A549 (cell line): ENCODE measurements around the gene MYADML2. TPM values are rescaled to one million over a fixed set of nuclear protein-coding genes. Genes with fewer than 3 reads are reported as not detected.

Source experiments
- ATAC-seq, 2 experiments: fragments of 200-7000 bp in 1 of 2; fragments of >200 bp in 1 of 2; cut with Nextera tagmentation in 1 of 2; cut with Tn5 transposase in 1 of 2; 3 replicates each; pipeline versions ENCODE4 v1.8.0 to v1.9.1; 2018 to 2020; ENCODE audit warnings: mild to moderate bottlenecking in 1 of 2, moderate library complexity in 1 of 2
- CTCF ChIA-PET: fragments of 300-600 bp; sonication (Branson Sonifier 250); formaldehyde crosslinking; extraction: SDS; loops from one replicate; lab custom pipeline; 2021; ENCODE audit warnings: antibody characterized with exemption, inconsistent platforms; lab: Yijun Ruan, JAX
- POLR2A ChIA-PET: fragments of 350-600 bp; formaldehyde crosslinking; extraction: SDS; loops from one replicate; lab custom pipeline; 2021; ENCODE audit warnings: antibody characterized with exemption, inconsistent platforms; lab: Yijun Ruan, JAX
- DNase-seq, 2 experiments: peaks; one replicate each; pipeline versions ENCODE4 v3.0.0 to v3.0.0-alpha.2; 2011 to 2016; ENCODE audit warnings: low read depth in 1 of 2, low spot score in 1 of 2
- FAIRE-seq: peaks from 2 replicates; lab custom pipeline; 2011; peaks lifted over from hg19 to GRCh38; lab: Jason Lieb, UNC
- H3K27ac ChIP-seq, 2 experiments: fragments of >200 bp; sonication (Bioruptor Twin); formaldehyde crosslinking; 3 replicates each; pipeline ENCODE4 v1.5.1; 2016 to 2017
- H3K4me1 ChIP-seq: fragments of >200 bp; sonication (Bioruptor Twin); formaldehyde crosslinking; 3 replicates; pipeline ENCODE4 v1.6.1; 2016
- H3K4me2 ChIP-seq: fragments of >200 bp; sonication (Bioruptor Twin); formaldehyde crosslinking; 3 replicates; pipeline ENCODE4 v1.6.1; 2016
- H3K4me3 ChIP-seq: fragments of >200 bp; sonication (Bioruptor Twin); formaldehyde crosslinking; 3 replicates; pipeline ENCODE4 v1.5.1; 2016
- H3K9me3 ChIP-seq: fragments of >200 bp; sonication (Bioruptor Twin); formaldehyde crosslinking; 3 replicates; pipeline ENCODE4 v1.6.1; 2016
- ATOH8 ChIP-seq: fragments of 250-450 bp; sonication (Bioruptor Pico); IDR thresholded peaks from 2 replicates; pipeline ENCODE4 v1.5.0; 2020; ENCODE audit warnings: low read depth, mild to moderate bottlenecking, moderate library complexity
- CBX2 ChIP-seq: fragments of 200-600 bp; sonication (generic); IDR thresholded peaks from 2 replicates; pipeline ENCODE4 v1.6.1; 2016; ENCODE audit warnings: low read depth, mild to moderate bottlenecking, borderline replicate concordance
- CBX8 ChIP-seq: fragments of 200-600 bp; sonication (generic); IDR thresholded peaks from 2 replicates; pipeline ENCODE4 v1.6.1; 2016
- CTCF ChIP-seq: fragments of >200 bp; sonication (Bioruptor Twin); formaldehyde crosslinking; IDR thresholded peaks from 3 replicates; pipeline ENCODE4 v1.5.1; 2016
- EHF ChIP-seq: fragments of 250-450 bp; sonication (Bioruptor Pico); IDR thresholded peaks from 2 replicates; pipeline ENCODE4 v1.5.0; 2020; ENCODE audit warnings: mild to moderate bottlenecking
- FOXS1 ChIP-seq: fragments of 250-450 bp; sonication (Bioruptor Pico); IDR thresholded peaks from 2 replicates; pipeline ENCODE4 v1.5.0; 2020; ENCODE audit warnings: mild to moderate bottlenecking, moderate library complexity
- GATA3 ChIP-seq: IDR thresholded peaks from 2 replicates; pipeline ENCODE4 v1.6.1; 2012; ENCODE audit warnings: borderline replicate concordance
- HDAC2 ChIP-seq: fragments of 200-600 bp; sonication (generic); IDR thresholded peaks from 2 replicates; pipeline ENCODE4 v1.6.1; 2016
- HEYL ChIP-seq: fragments of 250-450 bp; sonication (Bioruptor Pico); IDR thresholded peaks from 2 replicates; pipeline ENCODE4 v1.8.0; 2021; ENCODE audit warnings: mild to moderate bottlenecking, moderate library complexity
- HOXA7 ChIP-seq: fragments of 250-450 bp; sonication (Bioruptor Pico); IDR thresholded peaks from 2 replicates; pipeline ENCODE4 v1.5.0; 2020; ENCODE audit warnings: mild to moderate bottlenecking, moderate library complexity
- JUNB ChIP-seq: fragments of >200 bp; sonication (Bioruptor Twin); formaldehyde crosslinking; IDR thresholded peaks from 2 replicates; pipeline ENCODE4 v1.6.1; 2016
- NFE2L2 ChIP-seq: fragments of 150-350 bp; conservative IDR thresholded peaks from 2 replicates; pipeline ENCODE4 v1.6.1; 2014; ENCODE audit warnings: low read length
- PBX3 ChIP-seq: IDR thresholded peaks from 2 replicates; pipeline ENCODE4 v1.6.1; 2012
- RAD21 ChIP-seq, 2 experiments: fragments of >200 bp in 1 of 2; sonication (Bioruptor Twin) in 1 of 2; formaldehyde crosslinking in 1 of 2; IDR thresholded peaks in 1 of 2; conservative IDR thresholded peaks in 1 of 2; 2 replicates in 1 of 2; 3 replicates in 1 of 2; pipeline ENCODE4 v1.6.1; 2012 to 2018; ENCODE audit warnings: inconsistent platforms in 1 of 2
- RFX5 ChIP-seq: fragments of 450-650 bp; IDR thresholded peaks from 2 replicates; pipeline ENCODE4 v1.7.1; 2014; ENCODE audit warnings: antibody characterized with exemption, mild to moderate bottlenecking, moderate library complexity
- TFCP2L1 ChIP-seq: fragments of 250-450 bp; sonication (Bioruptor Pico); IDR thresholded peaks from 2 replicates; pipeline ENCODE4 v1.5.0; 2021; ENCODE audit warnings: mild to moderate bottlenecking
- USF2 ChIP-seq: fragments of 450-650 bp; IDR thresholded peaks from 2 replicates; pipeline ENCODE4 v1.6.1; 2014; ENCODE audit warnings: antibody characterized with exemption
- ZC3H11A ChIP-seq: fragments of 450-650 bp; IDR thresholded peaks from 2 replicates; pipeline ENCODE4 v1.6.1; 2014; ENCODE audit warnings: antibody characterized with exemption, mild to moderate bottlenecking
- WGBS: methylation state at CpG from one replicate; pipeline ENCODE4 v1.1.6; 2017; ENCODE audit errors: missing lambda C conversion rate; 5-methylcytosine and 5-hydroxymethylcytosine counted together
- polyA plus RNA-seq, 4 experiments: library from polyadenylated mRNA; depleted of rRNA in 3 of 4; stranded (reverse); fragments of >200 nt; fragmentation: RNase III in 1 of 4; extraction: RNeasy Plus Mini Kit Qiagen cat#74134 plus additional on column Dnase treatment in 1 of 4; gene quantifications; 2 replicates in 3 of 4; 3 replicates in 1 of 4; pipeline ENCODE4 v1.2.3, GENCODE V29; 2011 to 2017

The MYADML2 gene
- polyA plus RNA-seq, 2 of the 4 experiments (the other 2 are of a cell fraction), result not detected

GRCh38 chr17:81942167-81942553, 4.9 kb downstream of the MYADML2 start:
- FAIRE-seq (no peak), ATAC-seq (no peak), DNase-seq (no peak)
- WGBS, result 61% methylated on average over 12 of the region's 12 CpGs
- no peak overlapping the region for H3K4me2 ChIP-seq
- POLR2A ChIA-PET, result no interaction called here
- CTCF ChIA-PET, result interaction anchor here (0.6 to 17.3 kb wide), 10 partner anchors 8 to 433 kb away, joined by 3 to 170 read pairs (median 4); partner anchors contain the start of genes CENPX, LRRC45, MAFG and NOTUM
- H3K9me3 ChIP-seq, result no peaks in the 10 kb centered on the region
- H3K27ac ChIP-seq, result no peak overlapping the region
- TF ChIP-seq USF2 (no peak), RFX5 (no peak)
- H3K4me1 ChIP-seq, result peaks cover 4% of the 10 kb centered on the region; the same call in 2 of the 3 replicates
- no peak overlapping the region for H3K4me3 ChIP-seq

GRCh38 chr17:81941484-81942166, 5.4 kb downstream of the MYADML2 start:
- POLR2A ChIA-PET, result no interaction called here
- Histone ChIP-seq H3K4me3 (no peak overlapping the region), H3K9me3 (no peaks in the 10 kb centered on the region), H3K4me2 (no peak overlapping the region), H3K4me1 (peaks cover 5% of the 10 kb centered on the region; the same call in 2 of the 3 replicates), H3K27ac (no peak overlapping the region)
- CTCF ChIA-PET, result interaction anchor here (1.0 to 17.3 kb wide), 6 partner anchors 9 to 89 kb away, joined by 3 to 170 read pairs (median 8); partner anchors contain the start of genes CENPX, LRRC45, MAFG and NOTUM
- DNase-seq, result no peak
- no peak for TF ChIP-seq HOXA7
- TF ChIP-seq HEYL, result no peak
- TF ChIP-seq GATA3, result no peak
- TF ChIP-seq ZC3H11A, result no peak
- no peak for TF ChIP-seq ATOH8 (CRISPR knock-in tag)
- no peak for TF ChIP-seq NFE2L2
- ATAC-seq, result no peak
- WGBS, result 62% methylated on average over 30 of the region's 30 CpGs
- no peak for FAIRE-seq

GRCh38 chr17:81940538-81941483, 6.2 kb downstream of the MYADML2 start:
- POLR2A ChIA-PET, result no interaction called here
- 87% methylated on average over 55 of the region's 56 CpGs for WGBS
- no peak overlapping the region for H3K4me3 ChIP-seq
- H3K4me2 ChIP-seq, result no peak overlapping the region
- peaks cover 13% of the 10 kb centered on the region; the same call in 2 of the 3 replicates for H3K4me1 ChIP-seq
- ATAC-seq (no peak), DNase-seq (no peak)
- no peak overlapping the region for H3K27ac ChIP-seq
- no peak for TF ChIP-seq HDAC2
- TF ChIP-seq EHF (CRISPR knock-in tag), result no peak
- no peak for TF ChIP-seq HEYL
- TF ChIP-seq PBX3, result no peak
- TF ChIP-seq CBX8, result no peak
- no peak for TF ChIP-seq RAD21 (conservative IDR thresholded peaks at IDR 0.05 in 1 of 2, IDR thresholded peaks at IDR 0.05 in 1 of 2)
- TF ChIP-seq ATOH8 (CRISPR knock-in tag), result no peak
- TF ChIP-seq NFE2L2, result no peak
- TF ChIP-seq JUNB, result no peak
- TF ChIP-seq FOXS1 (CRISPR knock-in tag), result no peak
- no peak for TF ChIP-seq CBX2
- no peak for TF ChIP-seq CTCF
- no peak for TF ChIP-seq GATA3
- no peak for TF ChIP-seq TFCP2L1 (CRISPR knock-in tag)
- TF ChIP-seq, all 56 proteins: peak for 0
- FAIRE-seq, result no peak
- CTCF ChIA-PET, result interaction anchor here (1.0 to 4.3 kb wide), 8 partner anchors 10 to 89 kb away, joined by 3 to 29 read pairs (median 6); partner anchors contain the start of genes CENPX, LRRC45, MAFG and NOTUM
- H3K9me3 ChIP-seq, result no peaks in the 10 kb centered on the region
